IMR-90 (cell line): ENCODE results near the gene METTL23. TPM values are rescaled to one million over a fixed set of nuclear protein-coding genes. Genes with fewer than 3 reads are reported as not detected.

Experiments used
- ATAC-seq: fragments of 200-7000 bp; cut with Tn5 transposase; 2 replicates; pipeline ENCODE4 v1.9.1; 2020; ENCODE audit warnings: low read depth, mild to moderate bottlenecking, moderate library complexity
- BruUV-seq: library from RNA; stranded (reverse); fragments of 400-500 nt; replicated peaks from 2 replicates; lab custom pipeline; 2021; lab: Mats Ljungman, UMichigan
- CTCF ChIA-PET: fragments of 300-600 bp; formaldehyde crosslinking; extraction: SDS; loops from one replicate; lab custom pipeline; 2021; ENCODE audit warnings: antibody characterized with exemption; lab: Yijun Ruan, JAX
- POLR2A ChIA-PET: fragments of 300-600 bp; sonication (Branson Sonifier 250); formaldehyde crosslinking; loops from one replicate; lab custom pipeline; 2022; ENCODE audit warnings: antibody characterized with exemption; ENCODE audit not compliant: unreplicated experiment; lab: Charles Lee
- DNase-seq: peaks from one replicate; pipeline ENCODE4 v3.0.0; 2013
- H2AFZ ChIP-seq: replicated peaks from 2 replicates; pipeline ENCODE3; 2013; ENCODE audit warnings: low read length, mild to moderate bottlenecking; ENCODE audit not compliant: poor library complexity
- H2AK5ac ChIP-seq: 2 replicates; pipeline ENCODE4 v1.6.1; 2013; ENCODE audit warnings: low read depth, low read length, inconsistent platforms
- H2AK9ac ChIP-seq: replicated peaks from 2 replicates; pipeline ENCODE3; 2013; ENCODE audit warnings: mild to moderate bottlenecking, low read depth, low read length, moderate library complexity; ENCODE audit not compliant: poor library complexity
- H2BK120ac ChIP-seq: 2 replicates; pipeline ENCODE4 v1.6.1; 2013; ENCODE audit warnings: low read depth, low read length, inconsistent platforms
- H2BK15ac ChIP-seq: 3 replicates; pipeline ENCODE4 v1.6.1; 2013; ENCODE audit warnings: low read depth, low read length, inconsistent platforms
- H2BK20ac ChIP-seq: 2 replicates; pipeline ENCODE4 v1.6.1; 2013; ENCODE audit warnings: low read depth, mild to moderate bottlenecking, inconsistent platforms, low read length, moderate library complexity
- H2BK5ac ChIP-seq: 2 replicates; pipeline ENCODE4 v1.6.1; 2013; ENCODE audit warnings: mild to moderate bottlenecking, low read depth, low read length, inconsistent platforms; ENCODE audit not compliant: poor library complexity, severe bottlenecking
- H3K14ac ChIP-seq: replicated peaks from 2 replicates; pipeline ENCODE4 v1.6.1; 2013; ENCODE audit warnings: low read depth, low read length, inconsistent platforms
- H3K18ac ChIP-seq: 2 replicates; pipeline ENCODE4 v1.6.1; 2013; ENCODE audit warnings: low read depth, low read length, control low read depth
- H3K23ac ChIP-seq: 2 replicates; pipeline ENCODE4 v1.6.1; 2013; ENCODE audit warnings: low read depth, low read length, inconsistent platforms
- H3K27ac ChIP-seq: 2 replicates; pipeline ENCODE4 v1.5.1; 2013; ENCODE audit warnings: mild to moderate bottlenecking, control low read depth, low read length; ENCODE audit not compliant: insufficient read depth
- H3K27me3 ChIP-seq: 2 replicates; pipeline ENCODE4 v1.6.1; 2013; ENCODE audit warnings: low read length; ENCODE audit not compliant: control insufficient read depth, insufficient read depth
- H3K36me3 ChIP-seq: 2 replicates; pipeline ENCODE4 v1.6.1; 2013; ENCODE audit warnings: low read length, mixed read lengths; ENCODE audit not compliant: control insufficient read depth, insufficient read depth
- H3K4ac ChIP-seq: 2 replicates; pipeline ENCODE4 v1.6.1; 2013; ENCODE audit warnings: low read depth, low read length, inconsistent platforms
- H3K4me1 ChIP-seq: 2 replicates; pipeline ENCODE4 v1.6.1; 2013; ENCODE audit warnings: low read length, mixed read lengths; ENCODE audit not compliant: control insufficient read depth, insufficient read depth
- H3K4me2 ChIP-seq: 2 replicates; pipeline ENCODE4 v1.6.1; 2013; ENCODE audit warnings: low read depth, mild to moderate bottlenecking, control low read depth, low read length, moderate library complexity
- H3K4me3 ChIP-seq: 2 replicates; pipeline ENCODE4 v1.5.1; 2013; ENCODE audit warnings: low read depth, mild to moderate bottlenecking, control low read depth, low read length, moderate library complexity; ENCODE audit not compliant: insufficient read depth
- H3K56ac ChIP-seq: 2 replicates; pipeline ENCODE4 v1.6.1; 2013; ENCODE audit warnings: low read length, inconsistent platforms; ENCODE audit not compliant: insufficient read depth; ENCODE audit errors: extremely low read depth
- H3K79me1 ChIP-seq, 2 experiments: 2 replicates each; pipeline ENCODE4 v1.6.1; 2013; ENCODE audit warnings: low read length in 2 of 2, inconsistent platforms in 1 of 2, low read depth in 1 of 2
- H3K9ac ChIP-seq: 2 replicates; pipeline ENCODE4 v1.6.1; 2013; ENCODE audit warnings: low read depth, low read length, control low read depth
- H3K9me1 ChIP-seq: 2 replicates; pipeline ENCODE4 v1.6.1; 2013; ENCODE audit warnings: low read length, inconsistent platforms; ENCODE audit not compliant: insufficient read depth
- H3K9me3 ChIP-seq: 2 replicates; pipeline ENCODE4 v1.6.1; 2013; ENCODE audit warnings: low read length; ENCODE audit not compliant: control insufficient read depth, insufficient read depth
- H4K20me1 ChIP-seq: 2 replicates; pipeline ENCODE4 v1.6.1; 2013; ENCODE audit warnings: low read length, inconsistent platforms; ENCODE audit not compliant: insufficient read depth
- H4K5ac ChIP-seq: 2 replicates; pipeline ENCODE4 v1.6.1; 2013; ENCODE audit warnings: mild to moderate bottlenecking, low read depth, low read length, control low read depth
- H4K8ac ChIP-seq, 2 experiments: 2 replicates each; pipeline ENCODE4 v1.6.1; 2013; ENCODE audit warnings: low read depth in 2 of 2, low read length in 2 of 2, control low read depth in 1 of 2, inconsistent platforms in 1 of 2
- H4K91ac ChIP-seq: 2 replicates; pipeline ENCODE4 v1.6.1; 2013; ENCODE audit warnings: low read depth, low read length, inconsistent platforms; ENCODE audit not compliant: insufficient read depth
- BHLHE40 ChIP-seq: fragments of 150-350 bp; IDR thresholded peaks from 2 replicates; pipeline ENCODE4 v1.6.1; 2016; ENCODE audit warnings: mild to moderate bottlenecking, low read depth, low read length
- CHD1 ChIP-seq: IDR thresholded peaks from 2 replicates; pipeline ENCODE4 v1.6.1; 2012; ENCODE audit warnings: low read depth, low read length, improper control_type of control experiment
- FOS ChIP-seq: fragments of 150-350 bp; IDR thresholded peaks from 2 replicates; pipeline ENCODE4 v1.6.1; 2016; ENCODE audit warnings: low read depth, low read length
- MAZ ChIP-seq: IDR thresholded peaks from 2 replicates; pipeline ENCODE4 v1.6.1; 2012; ENCODE audit warnings: low read depth, mild to moderate bottlenecking, low read length, improper control_type of control experiment, moderate library complexity, borderline replicate concordance
- NFE2L2 ChIP-seq: fragments of 150-350 bp; IDR thresholded peaks from 2 replicates; pipeline ENCODE4 v1.6.1; 2016; ENCODE audit warnings: low read depth, mild to moderate bottlenecking, low read length
- POLR2A ChIP-seq: IDR thresholded peaks from 2 replicates; pipeline ENCODE4 v1.6.1; 2012; ENCODE audit warnings: mild to moderate bottlenecking, low read depth, low read length
- RFX5 ChIP-seq: IDR thresholded peaks from 2 replicates; pipeline ENCODE4 v1.8.0; 2012; ENCODE audit warnings: low read depth, mild to moderate bottlenecking, low read length, moderate library complexity
- SMC3 ChIP-seq: fragments of 150-350 bp; IDR thresholded peaks from 2 replicates; pipeline ENCODE4 v1.6.1; 2016; ENCODE audit warnings: low read depth, mild to moderate bottlenecking, antibody characterized with exemption, low read length, moderate library complexity
- WGBS, 2 experiments: methylation state at CpG; one replicate each; pipeline versions ENCODE4 v1.1.5 to v1.1.7; 2013; ENCODE audit warnings: missing lambda C conversion rate in 2 of 2; ENCODE audit not compliant: insufficient read length in 1 of 2; ENCODE audit errors: extremely low coverage in 2 of 2; 5-methylcytosine and 5-hydroxymethylcytosine counted together
- dilution Hi-C: fragments of 300-500 bp; cut with HindIII; formaldehyde crosslinking; loops from one replicate; pipeline ENCODE4 v1.14.3; 2018; ENCODE audit warnings: low sequenced_read_pairs; ENCODE audit not compliant: unreplicated experiment
- in situ Hi-C: fragments of 300-500 bp; cut with MboI; formaldehyde crosslinking; loops from 3 replicates; pipeline ENCODE4 v1.14.3; 2019; ENCODE audit warnings: low sequenced_read_pairs, inconsistent platforms, mixed read lengths
- intact Hi-C: fragments of 100-400 bp; cut with micrococcal nuclease; formaldehyde crosslinking; loops from 2 replicates; pipeline ENCODE4 v1.10.0; 2022
- polyA plus RNA-seq, 3 experiments: library from polyadenylated mRNA; depleted of rRNA; stranded (reverse); fragments of >200 nt; gene quantifications; 2 replicates each; pipeline ENCODE4 v1.2.3, GENCODE V29; 2012; ENCODE audit warnings: low replicate concordance in 1 of 3
- total RNA-seq: library from RNA; depleted of rRNA; stranded (reverse); fragments of >200 nt; gene quantifications from 2 replicates; pipeline ENCODE4 v1.2.3, GENCODE V29; 2012
- TF ChIP-seq, protein P1 (sequence below): conservative IDR thresholded peaks from 2 replicates; pipeline ENCODE4 v1.5.1; 2012; ENCODE audit warnings: mild to moderate bottlenecking, low read depth, low read length, improper control_type of control experiment
- TF ChIP-seq, protein P2 (sequence below): fragments of 150-350 bp; IDR thresholded peaks from 2 replicates; pipeline ENCODE4 v1.6.1; 2017; ENCODE audit warnings: mild to moderate bottlenecking, antibody characterized with exemption, low read length, low read depth
- TF ChIP-seq, protein P3 (sequence below): fragments of 150-350 bp; IDR thresholded peaks from 2 replicates; pipeline ENCODE4 v1.6.1; 2016; ENCODE audit warnings: low read depth, mild to moderate bottlenecking, low read length, moderate library complexity, borderline replicate concordance

The METTL23 gene
- total and polyA plus RNA-seq, 2 of the 4 experiments (the other 2 are of a cell fraction) = 18.8 to 32.1 TPM

DNA sequence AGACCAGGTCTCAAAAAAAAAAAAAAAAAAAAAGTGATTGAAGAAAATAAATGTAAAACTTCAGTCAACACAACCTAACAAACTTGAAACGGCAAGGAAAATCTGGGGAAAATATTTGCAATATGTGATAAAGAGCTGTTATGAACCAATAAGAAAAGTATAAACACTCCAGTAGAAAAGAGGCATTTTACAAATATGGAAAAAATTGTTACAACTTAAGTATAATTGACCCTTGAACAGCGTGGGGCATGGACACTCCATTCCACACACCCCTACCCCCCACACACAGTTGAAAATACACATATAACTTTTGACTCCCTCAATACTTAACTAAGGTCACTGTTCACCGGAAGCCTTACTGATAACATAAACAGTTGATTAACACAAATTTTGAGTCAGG lies 31.9 kb downstream of the METTL23 start:
- in situ Hi-C loops = no loop called here
- CTCF ChIA-PET = interaction anchor here (0.6 to 0.7 kb wide), 2 partner anchors 32 to 218 kb away, joined by 3 read pairs; partner anchors contain the start of genes JMJD6 and METTL23
- H2BK120ac ChIP-seq = no peak overlapping the region
- H4K5ac ChIP-seq = no peak overlapping the region
- TF ChIP-seq, protein P1, sequence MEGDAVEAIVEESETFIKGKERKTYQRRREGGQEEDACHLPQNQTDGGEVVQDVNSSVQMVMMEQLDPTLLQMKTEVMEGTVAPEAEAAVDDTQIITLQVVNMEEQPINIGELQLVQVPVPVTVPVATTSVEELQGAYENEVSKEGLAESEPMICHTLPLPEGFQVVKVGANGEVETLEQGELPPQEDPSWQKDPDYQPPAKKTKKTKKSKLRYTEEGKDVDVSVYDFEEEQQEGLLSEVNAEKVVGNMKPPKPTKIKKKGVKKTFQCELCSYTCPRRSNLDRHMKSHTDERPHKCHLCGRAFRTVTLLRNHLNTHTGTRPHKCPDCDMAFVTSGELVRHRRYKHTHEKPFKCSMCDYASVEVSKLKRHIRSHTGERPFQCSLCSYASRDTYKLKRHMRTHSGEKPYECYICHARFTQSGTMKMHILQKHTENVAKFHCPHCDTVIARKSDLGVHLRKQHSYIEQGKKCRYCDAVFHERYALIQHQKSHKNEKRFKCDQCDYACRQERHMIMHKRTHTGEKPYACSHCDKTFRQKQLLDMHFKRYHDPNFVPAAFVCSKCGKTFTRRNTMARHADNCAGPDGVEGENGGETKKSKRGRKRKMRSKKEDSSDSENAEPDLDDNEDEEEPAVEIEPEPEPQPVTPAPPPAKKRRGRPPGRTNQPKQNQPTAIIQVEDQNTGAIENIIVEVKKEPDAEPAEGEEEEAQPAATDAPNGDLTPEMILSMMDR = no peak
- TF ChIP-seq SMC3 = no peak
- TF ChIP-seq POLR2A = no peak
- TF ChIP-seq, protein P2, sequence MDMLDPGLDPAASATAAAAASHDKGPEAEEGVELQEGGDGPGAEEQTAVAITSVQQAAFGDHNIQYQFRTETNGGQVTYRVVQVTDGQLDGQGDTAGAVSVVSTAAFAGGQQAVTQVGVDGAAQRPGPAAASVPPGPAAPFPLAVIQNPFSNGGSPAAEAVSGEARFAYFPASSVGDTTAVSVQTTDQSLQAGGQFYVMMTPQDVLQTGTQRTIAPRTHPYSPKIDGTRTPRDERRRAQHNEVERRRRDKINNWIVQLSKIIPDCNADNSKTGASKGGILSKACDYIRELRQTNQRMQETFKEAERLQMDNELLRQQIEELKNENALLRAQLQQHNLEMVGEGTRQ = no peak
- no peak for TF ChIP-seq BHLHE40
- TF ChIP-seq NFE2L2 = no peak
- no peak for TF ChIP-seq MAZ
- TF ChIP-seq, protein P3, sequence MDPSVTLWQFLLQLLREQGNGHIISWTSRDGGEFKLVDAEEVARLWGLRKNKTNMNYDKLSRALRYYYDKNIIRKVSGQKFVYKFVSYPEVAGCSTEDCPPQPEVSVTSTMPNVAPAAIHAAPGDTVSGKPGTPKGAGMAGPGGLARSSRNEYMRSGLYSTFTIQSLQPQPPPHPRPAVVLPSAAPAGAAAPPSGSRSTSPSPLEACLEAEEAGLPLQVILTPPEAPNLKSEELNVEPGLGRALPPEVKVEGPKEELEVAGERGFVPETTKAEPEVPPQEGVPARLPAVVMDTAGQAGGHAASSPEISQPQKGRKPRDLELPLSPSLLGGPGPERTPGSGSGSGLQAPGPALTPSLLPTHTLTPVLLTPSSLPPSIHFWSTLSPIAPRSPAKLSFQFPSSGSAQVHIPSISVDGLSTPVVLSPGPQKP = no peak
- TF ChIP-seq FOS = no peak
- no peak for TF ChIP-seq RFX5
- TF ChIP-seq CHD1 = no peak
- no peak overlapping the region for H3K23ac ChIP-seq
- no peak overlapping the region for H2AK9ac ChIP-seq
- H3K56ac ChIP-seq = no peak overlapping the region
- H2AK5ac ChIP-seq = no peak overlapping the region
- WGBS, 2 experiments = no CpG with 5 or more reads among the region's 3 CpGs
- peaks cover 9% of the 10 kb centered on the region; the same call in 1 of the 2 replicates for H3K9me1 ChIP-seq
- no peak overlapping the region for H3K4me3 ChIP-seq
- no peak overlapping the region for H3K9ac ChIP-seq
- H3K9me3 ChIP-seq = no peaks in the 10 kb centered on the region
- POLR2A ChIA-PET = no interaction called here
- no peak overlapping the region for H3K4ac ChIP-seq
- H2AFZ ChIP-seq = no peak overlapping the region
- DNase-seq (no peak), ATAC-seq (no peak)
- H4K8ac ChIP-seq = no peak overlapping the region
- no peak overlapping the region for H3K4me2 ChIP-seq
- dilution Hi-C loops = no loop called here
- H3K4me1 ChIP-seq = no peaks in the 10 kb centered on the region
- H3K36me3 ChIP-seq = peaks cover 19% of the 10 kb centered on the region
- H4K20me1 ChIP-seq = no peaks in the 10 kb centered on the region
- no peak overlapping the region for H3K18ac ChIP-seq
- H3K27ac ChIP-seq = no peak overlapping the region
- no peaks in the 10 kb centered on the region for H3K27me3 ChIP-seq
- H2BK5ac ChIP-seq = no peak overlapping the region
- no peak overlapping the region for H4K91ac ChIP-seq
- no peak overlapping the region for H2BK20ac ChIP-seq
- BruUV-seq = no TSS peak
- H3K14ac ChIP-seq = no peak overlapping the region
- no peak overlapping the region for H2BK15ac ChIP-seq
- H3K79me1 ChIP-seq = no peaks in the 10 kb centered on the region
- intact Hi-C loops = no loop called here
